GM21526 (cell line): ENCODE data around the gene TIMM17B.
"Not testable (repeated sequence)": the region's sequence is repeated elsewhere in the genome, so short reads cannot be mapped to it uniquely, and the experiment has no call there.

Experiments used
- ATAC-seq: cut with Tn5 transposase; IDR thresholded peaks from one replicate; pipeline ENCODE4 v1.9.1; 2021; ENCODE audit warnings: moderate library complexity; ENCODE audit not compliant: unreplicated experiment, low FRiP score

TIMM17B gene

DNA sequence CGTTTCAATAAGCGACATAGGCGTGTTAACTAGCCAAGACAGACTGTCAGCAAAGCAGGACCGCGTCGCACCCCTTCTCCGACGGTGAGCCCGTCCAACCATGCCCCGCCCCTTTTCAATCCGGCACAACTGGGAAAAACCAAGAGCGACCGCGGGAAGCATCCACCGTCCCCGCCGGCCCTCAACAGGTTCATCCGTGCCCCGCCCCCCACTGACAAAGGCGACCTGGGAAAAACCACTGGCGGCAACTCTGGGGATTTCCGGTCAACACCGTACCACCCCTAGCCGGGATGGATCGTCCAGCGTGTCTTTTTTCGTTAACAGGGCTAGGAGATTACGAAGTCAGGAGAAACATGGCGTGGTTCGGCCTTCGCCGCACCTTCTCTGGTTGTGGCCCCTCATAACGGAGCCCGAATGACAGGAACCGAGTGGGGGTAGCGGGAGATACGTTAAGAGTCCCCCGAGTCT lies 377 bp downstream of the TIMM17B start:
- no peak for ATAC-seq

DNA sequence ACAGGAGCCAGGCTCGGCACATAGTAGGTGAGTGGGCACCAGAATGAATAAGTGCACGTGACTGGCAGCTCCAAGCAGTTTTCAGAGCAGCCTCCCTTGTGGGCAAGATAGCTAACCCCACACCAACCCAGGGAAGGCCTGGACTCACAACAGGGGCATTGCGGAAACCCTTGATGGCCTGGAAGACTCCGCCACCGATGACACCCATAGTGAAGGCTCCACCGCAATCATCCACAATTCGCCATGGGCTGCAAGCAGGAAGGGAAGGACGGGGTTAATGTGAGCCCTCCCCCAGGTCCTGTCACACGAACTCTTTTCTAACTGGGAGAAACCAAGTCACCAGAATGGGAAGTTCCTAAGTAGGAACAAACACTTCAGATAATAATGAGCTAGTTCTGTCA lies 957 bp downstream of the TIMM17B start:
- ATAC-seq, result no peak

DNA sequence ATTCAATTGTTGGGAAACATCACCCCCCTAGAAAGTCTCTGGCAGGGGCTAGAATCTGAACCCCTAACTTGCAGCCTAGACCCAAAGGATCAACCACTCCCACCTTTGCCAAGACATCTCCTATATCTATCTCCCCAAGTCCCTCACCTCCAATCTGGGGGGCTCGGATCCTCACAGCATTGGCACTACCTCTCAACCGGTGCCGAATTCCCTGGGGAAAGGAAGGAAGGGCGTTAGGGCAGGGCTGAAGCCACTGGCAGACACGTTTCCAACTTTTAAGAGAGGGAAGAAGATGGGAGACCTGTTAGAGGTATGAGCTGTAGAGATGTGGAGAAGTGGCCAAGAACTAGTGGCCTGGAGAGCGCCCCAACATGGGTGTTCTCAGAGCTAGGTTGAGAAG lies 2.7 kb downstream of the TIMM17B start:
- no peak for ATAC-seq

DNA sequence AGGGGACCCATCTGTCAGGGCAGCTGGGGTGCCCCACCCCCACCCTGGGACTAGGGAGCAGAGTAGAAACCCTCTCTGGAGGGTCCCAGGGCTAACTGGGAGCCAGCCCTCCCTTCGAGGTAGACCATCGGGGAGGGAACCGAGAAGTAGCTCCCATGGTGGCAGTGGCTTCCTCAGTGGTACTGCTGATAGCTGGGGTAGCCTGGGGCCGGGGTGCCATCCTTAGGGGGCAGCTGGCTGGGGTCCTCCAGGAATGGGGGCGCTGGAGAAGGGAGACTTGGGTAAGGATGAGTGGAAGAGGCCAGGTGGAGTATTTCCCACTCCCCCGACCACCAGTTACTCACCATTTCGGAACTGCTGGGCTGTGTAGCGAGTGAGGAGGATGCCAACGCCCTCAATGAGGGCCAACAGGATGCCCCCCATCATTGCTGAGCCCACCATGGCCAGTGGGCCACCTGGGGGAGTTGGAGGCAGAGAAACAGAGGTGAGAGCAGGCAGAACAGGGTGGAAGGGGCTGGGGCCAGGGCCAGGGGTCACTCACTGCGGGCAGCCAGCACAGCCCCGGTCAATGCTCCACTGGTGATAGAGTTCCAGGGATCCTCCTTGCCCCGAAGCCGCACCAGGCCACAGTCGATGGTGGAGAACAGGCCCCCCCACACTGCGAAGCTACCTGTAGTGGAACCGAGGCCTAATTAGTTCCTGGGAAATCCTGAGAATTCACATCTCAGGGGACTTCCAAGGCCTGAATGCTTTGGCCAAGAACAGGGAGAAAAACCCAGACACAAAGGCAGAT lies 3.8 kb downstream of the TIMM17B start:
- no peak for ATAC-seq

DNA sequence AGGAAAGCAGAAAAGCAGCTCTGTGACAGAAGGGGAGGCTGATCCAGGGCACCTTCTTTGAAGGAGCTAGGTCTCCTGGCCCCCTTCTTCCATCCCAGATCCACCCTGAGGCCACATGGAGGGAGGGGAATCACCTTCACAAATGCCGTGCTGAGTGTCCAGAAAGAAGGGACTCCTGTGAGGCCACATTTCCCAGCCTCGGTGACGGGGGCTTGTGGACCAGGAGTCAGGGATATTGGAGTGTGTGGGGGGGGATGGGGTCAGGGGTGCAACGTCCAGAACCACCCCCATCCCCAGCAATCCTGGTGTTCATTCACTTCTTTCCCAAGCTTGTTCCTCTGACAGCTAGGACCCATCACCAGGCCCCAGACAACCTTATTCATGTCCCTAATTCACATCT lies 4.7 kb downstream of the TIMM17B start:
- ATAC-seq, result no peak

DNA sequence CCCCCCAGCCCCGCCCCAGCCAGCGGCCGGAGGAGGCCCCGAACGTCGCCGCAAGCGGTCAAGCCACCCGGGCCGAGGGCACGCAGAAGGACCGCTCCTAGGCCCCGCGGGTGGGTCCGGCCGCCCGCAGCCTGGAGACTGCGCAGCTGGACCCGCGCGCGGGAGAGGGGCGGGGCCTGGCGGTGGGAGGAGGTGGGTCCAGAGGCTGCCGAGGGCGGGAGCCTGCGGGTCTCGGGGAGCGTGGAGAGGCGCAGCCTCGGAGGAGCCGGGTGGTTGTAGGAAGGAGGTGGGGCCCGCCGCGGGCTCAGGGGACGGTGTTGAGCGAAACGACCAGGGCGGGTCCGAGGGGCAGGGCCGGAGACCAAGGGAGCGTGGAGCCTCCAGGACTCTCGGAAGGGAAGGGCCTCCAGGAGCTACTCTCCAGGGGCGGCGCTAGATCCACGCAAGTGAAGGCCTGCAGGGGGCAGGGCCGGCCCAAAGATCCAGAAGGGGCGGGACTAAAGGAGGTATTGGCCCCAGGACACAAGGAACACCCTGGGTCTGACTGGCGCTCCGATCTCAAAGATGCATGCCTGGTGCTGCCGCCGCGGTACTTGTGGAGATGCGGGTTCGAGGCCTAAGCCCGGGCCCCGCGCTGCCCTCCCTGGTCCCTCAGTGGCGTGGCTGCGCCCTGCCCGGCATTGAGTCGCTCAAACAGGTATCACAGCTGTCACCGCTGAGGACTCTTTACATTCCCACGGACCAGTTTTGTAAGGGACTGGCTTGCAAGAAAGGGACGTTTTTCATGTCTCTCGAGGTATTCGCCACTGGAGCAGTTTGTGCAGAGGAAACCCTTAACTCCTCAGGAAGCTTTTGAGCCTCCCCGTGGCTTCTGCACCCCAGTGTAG lies 5.9 kb downstream of the TIMM17B start:
- peak; percentile 68 for ATAC-seq

DNA sequence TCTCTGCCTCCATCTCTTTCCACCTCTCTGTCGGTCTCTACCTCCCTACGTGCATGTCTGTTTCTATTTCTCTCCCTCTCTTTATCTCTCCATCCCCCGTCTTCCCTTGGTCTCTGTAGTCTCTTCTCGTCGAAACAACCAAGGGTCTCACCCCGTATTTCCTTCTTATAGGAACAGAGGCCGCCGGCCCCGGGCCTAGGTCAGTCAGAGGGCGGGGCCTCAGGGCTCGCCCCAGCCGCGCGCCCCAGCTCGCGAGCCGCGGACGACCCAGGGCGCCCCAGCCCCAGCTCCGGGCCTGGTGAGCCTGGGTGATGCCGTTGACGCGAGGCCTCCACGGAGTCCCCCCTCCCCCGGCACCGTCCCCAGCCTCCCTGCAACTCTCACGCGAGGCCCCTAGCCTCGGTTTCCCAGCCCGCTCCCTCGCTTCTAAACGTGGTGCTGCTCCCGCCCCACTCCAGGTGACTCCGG lies 6.6 kb downstream of the TIMM17B start:
- ATAC-seq, result peak; percentile 27

DNA sequence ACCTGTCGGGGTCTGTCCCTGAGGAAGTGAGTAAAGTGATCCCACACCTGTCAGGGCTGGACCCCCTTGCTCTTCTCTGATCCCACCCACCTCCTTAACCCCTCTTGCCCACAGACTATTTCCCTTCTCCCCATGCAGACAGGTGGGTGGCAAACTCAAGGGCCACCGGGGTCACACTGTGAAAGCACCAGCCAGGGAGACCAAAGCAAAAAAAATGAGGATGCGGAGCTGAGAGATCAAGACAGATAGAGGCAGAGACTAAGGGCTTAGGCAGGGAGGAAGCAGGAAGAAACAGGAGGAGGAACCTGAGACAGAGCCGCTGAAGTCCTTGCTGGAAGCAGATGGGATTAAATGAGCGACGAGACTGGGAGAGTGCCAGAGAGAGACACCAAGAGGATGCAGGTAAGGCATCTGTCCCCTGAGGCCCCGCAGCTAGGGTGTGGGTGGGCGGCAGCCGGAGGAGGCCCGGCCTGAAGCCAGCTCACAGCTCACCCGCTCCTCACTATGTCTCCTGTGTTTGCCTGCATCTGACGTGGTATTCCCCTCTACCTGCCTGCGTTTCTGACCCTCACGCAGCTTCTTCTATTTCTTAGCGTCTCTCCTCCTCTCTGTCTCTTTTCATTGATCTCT lies 7.2 kb downstream of the TIMM17B start:
- no peak for ATAC-seq

DNA sequence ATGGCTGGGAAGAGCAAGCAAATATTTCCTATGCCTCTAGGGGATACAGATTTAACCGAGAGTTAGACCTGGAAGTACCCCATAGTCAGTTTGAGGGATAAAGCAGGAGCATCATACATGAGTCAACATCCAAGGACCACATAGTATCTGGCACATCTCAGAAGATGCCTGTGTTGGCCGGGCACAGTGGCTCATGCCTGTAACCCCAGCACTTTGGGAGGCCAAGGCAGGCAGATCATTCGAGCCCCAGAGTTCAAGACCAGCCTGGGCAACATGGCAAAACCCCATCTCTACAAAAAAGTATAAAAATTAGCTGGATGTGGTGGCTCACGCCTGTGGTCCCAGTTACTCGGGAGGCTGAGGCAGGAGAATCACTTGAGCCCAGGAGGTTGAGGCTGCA lies 11.0 kb downstream of the TIMM17B start:
- ATAC-seq, result not testable (repeated sequence)

DNA sequence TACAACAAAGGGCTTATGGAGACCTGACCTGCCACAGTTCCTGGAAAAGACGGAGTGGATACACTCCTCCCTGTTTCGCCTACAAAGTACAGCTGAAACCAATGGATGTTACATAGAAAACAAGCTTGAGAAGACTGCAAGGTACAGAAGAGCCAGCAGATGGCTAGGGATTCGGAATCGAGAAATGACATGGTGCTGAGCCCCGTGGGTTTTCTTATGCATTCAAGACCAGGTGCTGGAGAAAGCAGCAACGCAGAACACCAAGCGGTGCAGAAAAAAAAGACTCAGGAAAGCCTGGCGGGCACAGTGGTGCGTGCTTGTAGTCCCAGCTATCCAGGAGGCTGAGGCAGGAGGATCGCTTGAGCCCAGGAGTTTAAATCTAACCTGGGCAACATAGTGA lies 13.8 kb downstream of the TIMM17B start:
- no peak for ATAC-seq

DNA sequence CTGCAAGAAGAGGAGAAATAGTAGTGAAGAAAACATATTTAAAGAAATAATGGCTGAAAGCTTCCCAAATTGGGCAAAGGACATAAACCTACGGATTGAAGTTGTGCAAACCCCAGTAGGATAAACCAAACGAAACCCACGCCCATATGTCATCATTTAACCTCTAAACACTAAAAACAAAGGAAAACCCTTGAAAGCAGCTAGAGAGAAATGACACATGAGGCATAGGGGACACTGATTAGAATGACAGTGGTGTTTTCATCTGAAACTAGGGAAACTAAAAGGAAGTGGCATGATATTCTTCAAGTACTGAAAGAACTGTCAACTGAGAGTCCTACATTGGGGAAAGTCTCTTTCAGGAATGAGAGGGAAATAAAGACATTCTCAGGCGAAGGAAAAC lies 20.6 kb downstream of the TIMM17B start:
- ATAC-seq, result not testable (repeated sequence)

DNA sequence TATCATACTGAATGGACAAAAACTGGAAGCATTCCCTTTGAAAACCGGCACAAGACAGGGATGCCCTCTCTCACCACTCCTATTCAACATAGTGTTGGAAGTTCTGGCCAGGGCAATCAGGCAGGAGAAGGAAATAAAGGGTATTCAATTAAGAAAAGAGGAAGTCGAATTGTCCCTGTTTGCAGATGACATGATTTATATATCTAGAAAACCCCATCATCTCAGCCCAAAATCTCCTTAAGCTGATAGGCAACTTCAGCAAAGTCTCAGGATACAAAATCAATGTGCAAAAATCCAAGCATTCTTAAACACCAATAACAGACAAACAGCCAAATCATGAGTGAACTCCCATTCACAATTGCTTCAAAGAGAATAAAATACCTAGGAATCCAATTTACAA lies 25.6 kb downstream of the TIMM17B start:
- not testable (repeated sequence) for ATAC-seq

DNA sequence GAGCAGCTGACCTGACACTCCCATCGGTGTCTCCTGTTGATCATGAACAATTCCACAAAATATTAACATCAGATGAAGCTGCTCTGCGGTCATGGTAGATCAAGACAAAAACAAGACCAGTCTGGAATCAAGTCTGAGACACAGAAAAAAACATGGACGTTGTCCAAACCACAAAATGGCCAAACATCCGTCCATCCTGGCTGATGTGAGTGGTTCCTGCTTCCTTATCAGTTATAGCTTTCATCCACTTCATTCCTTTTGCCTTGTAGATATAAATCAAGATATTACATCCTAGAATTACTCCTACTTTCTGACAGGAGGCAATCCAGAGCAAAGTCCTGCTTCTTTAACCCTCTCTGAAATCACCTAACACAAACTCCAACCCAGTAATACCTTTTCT lies 33.4 kb downstream of the TIMM17B start:
- no peak for ATAC-seq

DNA sequence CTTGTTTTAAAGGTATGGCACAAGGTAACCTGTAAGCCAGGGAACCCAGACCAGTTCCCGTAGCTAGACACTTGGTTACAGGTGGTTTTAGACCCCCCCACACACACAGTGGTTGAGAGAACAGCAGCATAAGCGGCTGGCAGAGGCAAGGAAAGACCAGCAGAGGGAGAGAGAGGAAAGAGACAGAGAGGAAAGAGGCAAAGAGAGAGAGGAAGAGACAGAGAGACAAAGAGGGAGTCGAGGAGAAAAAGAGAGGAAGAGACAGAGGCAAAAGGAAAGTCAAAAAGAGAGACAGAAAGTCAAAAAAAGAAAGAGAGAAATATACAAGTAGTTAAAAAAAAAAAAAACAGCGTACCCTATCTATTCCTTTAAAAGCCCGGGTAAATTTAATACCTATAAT lies 42.7 kb downstream of the TIMM17B start:
- ATAC-seq, result no peak

DNA sequence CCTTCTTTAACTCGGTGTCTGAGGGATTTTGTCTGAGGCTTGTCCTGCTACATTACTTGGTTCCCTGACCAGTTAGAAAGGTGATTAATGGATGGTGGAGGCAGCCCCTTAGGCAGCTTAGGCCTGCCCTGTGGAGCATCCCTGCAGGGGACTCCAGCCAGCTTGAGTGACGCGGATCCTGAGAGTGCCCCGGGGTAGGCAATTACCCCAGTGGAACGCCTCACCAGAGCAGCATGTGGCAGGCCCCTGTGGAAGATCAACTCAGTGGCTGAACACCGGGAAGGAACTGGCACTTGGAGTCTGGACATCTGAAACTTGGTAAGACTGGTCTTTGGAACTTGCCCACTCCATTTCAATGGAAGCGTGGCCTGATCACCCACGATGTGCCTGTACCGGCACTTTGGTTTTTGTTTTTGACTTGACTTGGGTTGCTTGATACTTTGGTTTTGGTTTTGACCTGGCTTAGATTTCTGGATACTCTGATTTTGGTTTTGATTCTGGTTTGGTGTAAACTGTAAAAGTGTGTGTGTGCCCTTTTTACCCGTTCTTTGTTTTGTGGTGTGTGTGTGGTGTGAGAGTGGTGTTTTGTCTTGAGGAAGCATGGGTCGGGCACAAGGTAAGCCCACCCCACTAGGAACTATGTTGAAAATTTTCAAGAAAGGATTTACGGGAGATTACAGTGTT lies 43.3 kb downstream of the TIMM17B start:
- ATAC-seq, result not testable (repeated sequence)

DNA sequence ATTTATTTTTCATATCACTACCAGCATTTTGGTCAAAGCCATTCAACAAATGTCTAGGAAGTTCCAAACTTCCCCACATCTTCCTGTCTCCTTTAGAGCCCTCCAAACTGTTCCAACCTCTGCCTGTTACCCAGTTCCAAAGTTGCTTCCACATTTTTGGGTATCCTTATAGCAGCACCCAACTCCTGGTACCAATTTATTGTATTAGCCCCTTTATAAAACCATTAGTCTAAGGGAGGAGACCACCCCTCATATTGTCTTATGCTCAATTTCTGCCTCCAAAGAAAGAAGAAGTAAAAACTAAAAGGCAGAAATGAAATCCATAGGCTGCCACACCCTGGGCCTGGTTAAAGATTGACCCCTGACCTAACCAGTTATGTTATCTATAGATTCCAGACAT lies 44.1 kb downstream of the TIMM17B start:
- not testable (repeated sequence) for ATAC-seq

DNA sequence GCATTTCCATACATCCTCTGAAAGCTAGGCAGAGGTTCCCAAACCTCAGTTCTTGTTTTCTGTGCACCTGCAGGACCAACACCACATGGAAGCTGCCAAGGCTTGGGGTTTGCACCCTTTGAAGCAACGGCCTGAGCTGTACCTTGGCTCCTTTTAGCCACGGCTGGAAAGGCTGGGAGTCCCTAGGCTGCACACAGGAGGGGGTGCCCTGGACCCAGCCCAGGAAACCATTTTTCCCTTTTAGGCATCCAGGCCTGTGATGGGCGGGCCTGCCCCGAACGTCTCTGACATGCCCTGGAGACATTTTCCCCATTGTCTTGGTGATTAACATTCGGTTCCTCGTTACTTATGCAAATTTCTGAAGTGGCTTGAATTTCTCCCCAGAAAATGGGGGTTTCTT lies 44.7 kb downstream of the TIMM17B start:
- ATAC-seq, result no peak

DNA sequence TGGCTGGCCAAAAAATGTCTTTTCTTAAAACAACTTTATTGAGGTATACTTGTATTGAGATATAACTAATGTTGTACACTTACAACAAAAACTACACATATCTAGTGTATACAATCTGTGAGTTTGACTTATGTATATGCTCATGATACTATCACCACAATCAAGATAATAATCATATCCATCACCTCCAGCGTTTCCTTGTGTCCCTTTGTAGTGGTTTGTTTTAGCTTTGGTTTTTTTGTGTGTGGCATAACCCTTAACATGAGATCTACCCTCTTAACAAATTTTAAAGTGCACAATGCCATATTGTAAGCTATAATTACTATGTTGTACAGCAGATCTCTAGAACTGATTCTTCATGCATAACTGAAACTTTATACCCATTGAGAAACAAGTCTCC lies 48.7 kb downstream of the TIMM17B start:
- ATAC-seq, result no peak
